OCI-LY3 (cell line): Measurements from ENCODE around the gene DLGAP4.

Experiments
- EZH2phosphoT487 ChIP-seq: fragments of 200-600 bp; shearing (Covaris generic); IDR thresholded peaks from 2 replicates; pipeline ENCODE4 v1.6.1; 2018; ENCODE audit warnings: antibody characterized with exemption, mixed run types, low read depth
- TF ChIP-seq, protein P1 (sequence below): fragments of 200-600, 300-600 bp; sonication (generic); IDR thresholded peaks from 2 replicates; pipeline ENCODE4 v1.5.1; 2014; ENCODE audit warnings: antibody characterized with exemption, low read length, low read depth

GRCh38 chr20:36364506-36364905, 58.4 kb downstream of the DLGAP4 start:
- TF ChIP-seq EZH2phosphoT487 = no peak
- TF ChIP-seq, protein P1, sequence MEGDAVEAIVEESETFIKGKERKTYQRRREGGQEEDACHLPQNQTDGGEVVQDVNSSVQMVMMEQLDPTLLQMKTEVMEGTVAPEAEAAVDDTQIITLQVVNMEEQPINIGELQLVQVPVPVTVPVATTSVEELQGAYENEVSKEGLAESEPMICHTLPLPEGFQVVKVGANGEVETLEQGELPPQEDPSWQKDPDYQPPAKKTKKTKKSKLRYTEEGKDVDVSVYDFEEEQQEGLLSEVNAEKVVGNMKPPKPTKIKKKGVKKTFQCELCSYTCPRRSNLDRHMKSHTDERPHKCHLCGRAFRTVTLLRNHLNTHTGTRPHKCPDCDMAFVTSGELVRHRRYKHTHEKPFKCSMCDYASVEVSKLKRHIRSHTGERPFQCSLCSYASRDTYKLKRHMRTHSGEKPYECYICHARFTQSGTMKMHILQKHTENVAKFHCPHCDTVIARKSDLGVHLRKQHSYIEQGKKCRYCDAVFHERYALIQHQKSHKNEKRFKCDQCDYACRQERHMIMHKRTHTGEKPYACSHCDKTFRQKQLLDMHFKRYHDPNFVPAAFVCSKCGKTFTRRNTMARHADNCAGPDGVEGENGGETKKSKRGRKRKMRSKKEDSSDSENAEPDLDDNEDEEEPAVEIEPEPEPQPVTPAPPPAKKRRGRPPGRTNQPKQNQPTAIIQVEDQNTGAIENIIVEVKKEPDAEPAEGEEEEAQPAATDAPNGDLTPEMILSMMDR = no peak
